ENCODE results near the gene SORCS2.

The SORCS2 gene

GRCh38 chr4:7256984-7257810 is 64.9 kb downstream of the SORCS2 start:
- DNase-seq (ENCODE audit: low read depth in 2 of 2), result peak in 1 of 2 donors; percentile 17
- TF ChIP-seq CTCF (IDR thresholded peaks at IDR 0.05; ENCODE audit: low read depth, low read length), result no peak
- H3K4me3 ChIP-seq (replicated peaks in 1 of 2; ENCODE audit: low read depth in 2 of 2, low read length in 2 of 2), result no peak overlapping the region

DNA sequence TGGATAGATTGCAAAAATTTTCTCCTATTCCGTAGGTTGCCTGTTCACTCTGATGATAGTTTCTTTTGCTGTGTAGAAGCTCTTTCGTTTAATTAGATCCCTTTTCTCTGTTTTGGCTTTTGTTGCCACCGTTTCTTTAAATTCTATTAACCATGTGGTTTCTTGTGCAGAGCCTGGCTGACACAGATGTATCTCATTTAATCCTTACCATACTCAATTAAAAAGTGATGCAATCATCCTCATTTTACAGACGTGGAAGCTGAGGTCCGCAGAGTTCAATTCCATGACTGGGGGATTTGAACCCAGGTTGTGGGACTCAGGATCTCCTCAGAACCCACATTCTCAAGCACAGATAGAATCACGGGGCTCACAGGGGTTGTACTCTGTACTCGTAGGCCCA is 66.7 kb downstream of the SORCS2 start:
- H3K4me3 ChIP-seq (replicated peaks in 1 of 2; ENCODE audit: low read depth in 2 of 2, low read length in 2 of 2), result no peak overlapping the region
- no peak for DNase-seq (ENCODE audit: low read depth in 2 of 2)
- TF ChIP-seq CTCF (IDR thresholded peaks at IDR 0.05; ENCODE audit: low read depth, low read length), result no peak

GRCh38 chr4:7260569-7260968 is 68.2 kb downstream of the SORCS2 start:
- H3K4me3 ChIP-seq (replicated peaks in 1 of 2; ENCODE audit: low read depth in 2 of 2, low read length in 2 of 2), result no peak overlapping the region
- no peak for TF ChIP-seq CTCF (IDR thresholded peaks at IDR 0.05; ENCODE audit: low read depth, low read length)
- no peak for DNase-seq (ENCODE audit: low read depth in 2 of 2)

DNA sequence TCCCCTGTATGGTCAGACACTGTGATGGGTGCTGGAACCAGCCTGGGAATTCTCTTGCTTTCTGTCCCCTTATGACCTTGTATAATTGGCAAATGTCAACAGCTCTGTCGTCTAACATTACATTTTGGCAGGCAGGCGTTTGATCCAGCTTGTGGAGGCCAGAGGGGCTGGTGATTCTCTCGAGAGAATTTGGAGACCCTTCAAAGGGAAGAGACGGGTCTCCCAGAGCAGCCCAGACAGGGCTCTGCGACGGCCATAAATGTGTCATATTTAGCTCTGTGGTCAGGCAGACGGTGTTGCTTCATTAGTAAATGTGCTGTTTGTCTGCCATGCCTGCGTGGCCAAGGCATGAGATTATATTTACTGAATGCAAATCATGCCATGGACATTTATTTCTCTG is 68.7 kb downstream of the SORCS2 start:
- TF ChIP-seq CTCF (IDR thresholded peaks at IDR 0.05; ENCODE audit: low read depth, low read length), result no peak
- H3K4me3 ChIP-seq (replicated peaks in 1 of 2; ENCODE audit: low read depth in 2 of 2, low read length in 2 of 2), result no peak overlapping the region
- no peak for DNase-seq (ENCODE audit: low read depth in 2 of 2)

DNA sequence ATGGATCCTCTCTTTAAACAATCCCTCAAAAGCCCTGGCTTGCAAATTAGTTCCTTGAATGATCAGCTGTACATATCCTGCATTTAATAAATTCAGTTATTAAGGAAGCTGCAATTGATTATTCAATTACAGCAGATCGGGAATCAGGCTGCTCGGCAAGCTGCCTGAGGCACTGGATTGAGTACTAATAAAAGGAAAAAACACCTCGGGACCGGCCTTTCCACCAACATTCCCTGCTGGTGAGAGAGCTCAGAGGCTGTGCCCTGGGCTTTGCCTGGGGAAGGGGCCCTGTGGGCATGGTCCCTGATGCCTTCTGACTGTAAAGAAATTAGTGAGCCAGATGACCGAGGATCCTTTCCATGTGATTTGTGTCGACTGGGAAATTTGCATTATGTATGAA is 69.2 kb downstream of the SORCS2 start:
- no peak overlapping the region for H3K4me3 ChIP-seq (replicated peaks in 1 of 2; ENCODE audit: low read depth in 2 of 2, low read length in 2 of 2)
- TF ChIP-seq CTCF (IDR thresholded peaks at IDR 0.05; ENCODE audit: low read depth, low read length), result no peak
- DNase-seq (ENCODE audit: low read depth in 2 of 2), result no peak

GRCh38 chr4:7262134-7262533 is 69.8 kb downstream of the SORCS2 start:
- TF ChIP-seq CTCF (IDR thresholded peaks at IDR 0.05; ENCODE audit: low read depth, low read length), result no peak
- H3K4me3 ChIP-seq (replicated peaks in 1 of 2; ENCODE audit: low read depth in 2 of 2, low read length in 2 of 2), result no peak overlapping the region
- DNase-seq (ENCODE audit: low read depth in 2 of 2), result no peak

- DNase-seq (ENCODE audit: low read depth in 2 of 2), result no peak
- H3K4me3 ChIP-seq (replicated peaks in 1 of 2; ENCODE audit: low read depth in 2 of 2, low read length in 2 of 2), result no peak overlapping the region
- no peak for TF ChIP-seq CTCF (IDR thresholded peaks at IDR 0.05; ENCODE audit: low read depth, low read length)
These were observed 70.8 kb downstream of the SORCS2 start for GRCh38 chr4:7263166-7263565.
